HG03108 (cell line): ENCODE measurements around the gene ERGIC1.
"Not testable (repeated sequence)": the region's sequence is repeated elsewhere in the genome, so short reads cannot be mapped to it uniquely, and the experiment has no call there.

Experiments used
- ATAC-seq: cut with Tn5 transposase; IDR thresholded peaks from one replicate; pipeline ENCODE4 v1.9.1; 2021; ENCODE audit warnings: moderate library complexity; ENCODE audit not compliant: unreplicated experiment

The ERGIC1 gene

DNA sequence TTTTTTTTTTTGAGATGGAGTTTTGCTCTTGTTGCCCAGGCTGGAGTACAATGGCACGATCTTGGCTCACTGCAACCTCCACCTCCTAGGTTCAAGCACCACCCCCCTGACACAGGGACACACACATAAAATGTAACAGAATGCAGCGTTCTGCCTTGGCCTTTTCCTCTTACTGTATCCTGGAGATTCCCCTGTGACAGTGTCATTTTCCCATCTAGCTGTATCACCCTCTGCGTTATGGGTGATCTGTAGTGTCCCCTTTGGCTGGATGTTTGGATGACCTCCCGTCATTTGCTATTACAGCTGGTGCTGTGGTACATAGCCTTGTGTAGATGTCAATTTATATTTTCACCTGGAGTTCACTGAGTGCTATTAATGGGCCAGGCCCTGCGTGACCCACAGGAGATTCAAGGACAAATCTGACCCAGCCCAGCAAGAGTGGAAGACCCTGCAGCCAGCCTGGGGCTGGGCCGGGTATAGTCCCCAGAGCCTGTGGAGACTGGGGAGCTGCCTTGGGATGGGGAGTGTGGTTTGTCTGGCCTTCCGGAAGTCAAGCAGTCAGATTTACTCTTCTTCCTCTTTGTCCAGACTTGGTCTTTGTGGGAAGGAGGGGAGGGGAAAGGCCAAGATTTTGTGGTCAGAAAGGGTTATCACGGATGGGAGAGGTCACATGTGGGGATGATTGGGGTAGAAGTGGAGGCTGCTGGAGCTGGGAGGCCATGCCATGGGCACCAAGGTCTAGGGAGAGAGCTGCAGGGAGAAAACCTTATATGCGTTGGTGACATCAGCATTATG, 43.6 kb downstream of the ERGIC1 start:
- ATAC-seq, result no peak

DNA sequence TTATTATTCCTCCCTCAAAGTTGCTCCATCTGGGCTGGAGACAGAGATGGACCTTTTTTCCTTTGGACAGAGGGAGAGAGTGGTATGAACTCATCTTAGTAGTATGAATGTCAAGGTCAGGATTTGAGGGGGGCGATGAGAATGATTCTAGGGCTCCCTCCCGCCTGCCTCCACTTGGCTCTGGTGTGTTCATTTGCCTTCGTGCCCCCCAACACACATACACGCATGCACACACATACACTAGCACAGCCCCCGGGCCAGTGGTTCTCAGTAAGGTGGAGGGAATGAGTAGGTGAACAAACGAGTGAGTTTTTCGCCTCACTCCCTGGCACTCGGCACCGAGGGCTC, 44.5 kb downstream of the ERGIC1 start:
- no peak for ATAC-seq

GRCh38 chr5:172878933-172879752, 45.1 kb downstream of the ERGIC1 start:
- ATAC-seq, result no peak

DNA sequence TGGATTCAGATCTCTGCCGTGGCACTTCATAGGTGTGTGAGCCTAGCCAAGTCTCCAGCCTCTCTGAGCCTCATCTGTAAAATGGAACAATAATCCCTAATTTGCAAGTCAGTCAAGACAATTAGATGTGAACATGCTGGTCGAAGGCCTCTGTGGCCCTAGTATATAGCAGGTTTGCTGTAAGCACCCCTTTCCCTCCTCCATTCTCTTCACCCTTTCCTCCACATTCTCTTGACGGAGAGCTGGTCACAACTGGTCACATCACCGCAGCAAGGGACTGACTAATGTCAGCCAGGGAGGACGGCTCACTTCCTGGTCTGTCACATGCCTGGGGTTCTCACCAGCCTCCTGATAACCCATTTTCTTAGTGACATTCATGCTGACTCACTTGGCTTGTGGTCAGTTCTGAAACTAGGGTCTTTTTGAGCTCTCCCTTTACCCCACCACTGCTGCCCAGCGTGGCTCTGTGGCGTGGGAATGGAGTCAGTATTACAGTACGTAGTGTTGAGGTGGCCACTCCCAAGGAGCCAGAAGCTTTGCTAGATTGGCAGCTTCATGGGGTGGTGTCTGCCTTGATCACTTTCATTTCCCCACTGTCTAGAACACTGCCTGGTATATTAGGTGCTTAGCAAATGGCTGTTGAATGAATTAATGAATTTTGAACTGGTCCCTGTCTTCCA, 47.8 kb downstream of the ERGIC1 start:
- peak; percentile 55 for ATAC-seq

GRCh38 chr5:172883066-172883465, 49.0 kb downstream of the ERGIC1 start:
- ATAC-seq, result no peak

GRCh38 chr5:172885597-172886340, 51.7 kb downstream of the ERGIC1 start:
- no peak for ATAC-seq

GRCh38 chr5:172886476-172886875, 52.4 kb downstream of the ERGIC1 start:
- ATAC-seq, result no peak

GRCh38 chr5:172886974-172887501, 53.0 kb downstream of the ERGIC1 start:
- no peak for ATAC-seq

GRCh38 chr5:172887692-172888091, 53.6 kb downstream of the ERGIC1 start:
- ATAC-seq, result no peak

GRCh38 chr5:172890659-172891058, 56.6 kb downstream of the ERGIC1 start:
- no peak for ATAC-seq

DNA sequence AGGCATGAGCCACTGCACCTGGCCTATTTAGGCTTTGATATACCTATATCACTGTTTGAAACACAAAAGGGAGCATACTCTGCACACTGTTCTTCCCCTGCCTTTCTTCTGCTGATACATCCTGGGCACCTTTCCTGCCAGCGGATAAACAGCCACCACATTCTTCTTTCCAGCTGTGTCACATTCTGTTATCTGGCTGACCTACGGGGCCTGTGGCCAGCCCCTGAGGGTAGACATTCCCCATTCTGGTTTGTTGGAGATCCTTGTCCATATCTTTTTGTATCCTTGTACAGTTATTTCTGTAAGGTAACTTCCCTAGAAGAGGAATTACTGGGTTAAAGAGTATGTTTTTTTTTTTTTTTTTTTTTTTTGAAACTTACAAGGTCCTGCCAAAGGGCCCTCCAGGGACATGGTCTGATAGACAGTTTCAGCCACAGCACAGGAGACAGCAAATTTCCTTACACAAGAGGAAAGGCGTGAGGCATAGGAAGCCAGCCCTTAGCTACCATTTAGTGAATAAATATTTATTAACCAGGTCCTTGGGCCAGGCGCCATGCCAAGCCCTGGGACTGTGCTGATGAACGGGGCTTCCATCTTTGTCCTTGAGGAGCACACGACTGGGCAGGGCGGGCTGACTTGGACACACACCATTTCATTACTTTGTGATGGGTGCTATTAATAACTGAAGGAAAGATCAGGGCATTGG, 57.8 kb downstream of the ERGIC1 start:
- no peak for ATAC-seq

- no peak for ATAC-seq
Observed at GRCh38 chr5:172892713-172893112, 58.7 kb downstream of the ERGIC1 start.

- no peak for ATAC-seq
Observed at GRCh38 chr5:172894767-172895388, 60.8 kb downstream of the ERGIC1 start.

- ATAC-seq, result no peak
Observed at GRCh38 chr5:172895549-172895948, 61.5 kb downstream of the ERGIC1 start.

- ATAC-seq, result no peak
Observed at GRCh38 chr5:172896465-172896864, 62.4 kb downstream of the ERGIC1 start.

GRCh38 chr5:172897067-172897466, 63.0 kb downstream of the ERGIC1 start:
- ATAC-seq, result not testable (repeated sequence)

DNA sequence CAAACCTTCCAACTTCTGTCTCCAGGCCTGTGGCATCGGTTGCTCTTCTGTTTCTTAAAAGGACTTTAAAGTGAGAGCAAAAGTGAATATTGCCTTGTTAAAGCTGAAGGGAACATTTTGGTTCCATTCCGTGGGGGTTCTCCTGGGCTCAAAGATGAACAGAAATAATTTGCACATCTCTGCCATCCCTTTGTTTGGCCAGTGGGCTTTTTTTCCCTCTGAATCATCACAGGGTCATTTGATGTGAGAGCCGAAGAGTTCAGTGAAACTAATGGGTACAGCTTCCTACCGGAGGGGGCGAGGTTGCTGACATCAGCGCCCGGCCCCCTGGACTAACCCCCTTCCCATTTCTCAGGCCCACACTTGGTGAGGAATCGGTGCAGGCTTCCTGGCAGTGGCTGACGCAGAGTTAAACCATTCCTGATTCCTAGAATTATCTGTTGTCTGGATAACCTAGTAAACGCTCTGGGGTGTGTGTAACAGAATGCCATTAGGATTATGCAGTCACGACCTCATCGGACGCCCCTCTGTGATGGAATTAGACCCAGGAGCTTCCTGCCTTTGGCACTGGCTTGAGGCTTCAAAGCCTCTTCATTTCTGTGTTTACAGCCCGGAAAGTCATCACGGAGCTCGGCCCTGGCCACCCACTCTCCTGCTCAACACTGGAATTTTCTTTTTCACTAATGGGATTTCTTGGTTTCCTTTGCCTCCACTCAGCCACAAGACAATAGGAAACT, 63.6 kb downstream of the ERGIC1 start:
- no peak for ATAC-seq

DNA sequence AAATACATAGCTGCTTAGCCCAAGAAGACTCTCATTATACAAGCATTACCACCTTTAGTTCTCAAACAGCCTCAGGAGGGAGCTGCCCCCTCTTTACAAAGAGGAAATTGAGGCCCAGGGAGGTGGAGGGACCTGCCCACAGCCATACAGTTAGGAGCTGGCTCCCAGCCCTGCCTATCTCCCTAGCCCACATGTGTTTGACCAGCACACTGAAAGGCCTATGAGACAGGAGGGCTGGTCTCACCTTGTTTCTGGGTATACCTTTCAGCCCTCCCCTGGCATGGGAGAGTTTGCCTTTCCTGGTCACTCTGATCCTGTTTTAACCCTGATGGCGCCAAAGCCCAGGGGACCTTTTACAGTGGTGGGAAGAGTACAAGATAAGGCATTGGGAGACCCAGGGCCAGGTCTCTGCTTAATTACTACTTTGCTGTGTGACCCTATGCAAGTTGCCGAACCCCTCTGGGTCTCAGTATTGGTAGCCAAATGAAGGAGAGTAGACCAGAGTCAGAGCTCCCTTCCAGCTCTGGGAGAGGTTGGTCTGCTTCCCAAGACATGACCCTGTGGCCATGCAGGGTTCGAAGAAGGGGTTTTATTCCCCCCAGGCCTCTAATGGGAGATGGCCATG, 64.3 kb downstream of the ERGIC1 start:
- no peak for ATAC-seq
